ENCODE measurements around the gene PTAR1.

DNA sequence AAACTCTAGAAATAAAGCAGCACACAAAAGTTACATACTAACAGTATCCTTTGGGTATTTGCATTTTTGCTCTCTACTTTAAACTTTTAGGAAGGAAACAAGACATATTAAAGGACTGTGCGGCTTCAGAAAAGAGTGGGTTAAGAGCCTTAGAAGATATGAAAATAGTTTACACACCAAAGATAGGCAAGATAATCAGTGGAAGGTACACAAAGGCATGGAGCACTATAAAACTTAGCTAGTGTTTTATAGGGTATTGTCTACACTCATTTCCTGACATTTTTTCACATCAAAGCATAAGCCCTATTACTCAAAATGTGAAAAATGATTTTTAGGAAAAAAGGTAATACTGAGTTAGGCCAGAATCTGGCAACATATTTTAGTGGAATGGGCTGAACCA lies 44.0 kb downstream of the PTAR1 start:
- TF ChIP-seq, protein P1, sequence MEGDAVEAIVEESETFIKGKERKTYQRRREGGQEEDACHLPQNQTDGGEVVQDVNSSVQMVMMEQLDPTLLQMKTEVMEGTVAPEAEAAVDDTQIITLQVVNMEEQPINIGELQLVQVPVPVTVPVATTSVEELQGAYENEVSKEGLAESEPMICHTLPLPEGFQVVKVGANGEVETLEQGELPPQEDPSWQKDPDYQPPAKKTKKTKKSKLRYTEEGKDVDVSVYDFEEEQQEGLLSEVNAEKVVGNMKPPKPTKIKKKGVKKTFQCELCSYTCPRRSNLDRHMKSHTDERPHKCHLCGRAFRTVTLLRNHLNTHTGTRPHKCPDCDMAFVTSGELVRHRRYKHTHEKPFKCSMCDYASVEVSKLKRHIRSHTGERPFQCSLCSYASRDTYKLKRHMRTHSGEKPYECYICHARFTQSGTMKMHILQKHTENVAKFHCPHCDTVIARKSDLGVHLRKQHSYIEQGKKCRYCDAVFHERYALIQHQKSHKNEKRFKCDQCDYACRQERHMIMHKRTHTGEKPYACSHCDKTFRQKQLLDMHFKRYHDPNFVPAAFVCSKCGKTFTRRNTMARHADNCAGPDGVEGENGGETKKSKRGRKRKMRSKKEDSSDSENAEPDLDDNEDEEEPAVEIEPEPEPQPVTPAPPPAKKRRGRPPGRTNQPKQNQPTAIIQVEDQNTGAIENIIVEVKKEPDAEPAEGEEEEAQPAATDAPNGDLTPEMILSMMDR (IDR thresholded peaks at IDR 0.05; ENCODE audit: borderline replicate concordance, extremely low read depth, low read length, poor library complexity, severe bottlenecking): no peak
- no peak for TF ChIP-seq EZH2 (IDR thresholded peaks at IDR 0.05; ENCODE audit: borderline replicate concordance, low read depth, low read length, severe bottlenecking)

All from DND-41 (cell line).